HG03460 (cell line): ENCODE measurements around the gene CD300E.

ENCODE experiments used
- ATAC-seq: cut with Tn5 transposase; IDR thresholded peaks from one replicate; pipeline ENCODE4 v1.9.1; 2021; ENCODE audit not compliant: unreplicated experiment

The CD300E gene

DNA sequence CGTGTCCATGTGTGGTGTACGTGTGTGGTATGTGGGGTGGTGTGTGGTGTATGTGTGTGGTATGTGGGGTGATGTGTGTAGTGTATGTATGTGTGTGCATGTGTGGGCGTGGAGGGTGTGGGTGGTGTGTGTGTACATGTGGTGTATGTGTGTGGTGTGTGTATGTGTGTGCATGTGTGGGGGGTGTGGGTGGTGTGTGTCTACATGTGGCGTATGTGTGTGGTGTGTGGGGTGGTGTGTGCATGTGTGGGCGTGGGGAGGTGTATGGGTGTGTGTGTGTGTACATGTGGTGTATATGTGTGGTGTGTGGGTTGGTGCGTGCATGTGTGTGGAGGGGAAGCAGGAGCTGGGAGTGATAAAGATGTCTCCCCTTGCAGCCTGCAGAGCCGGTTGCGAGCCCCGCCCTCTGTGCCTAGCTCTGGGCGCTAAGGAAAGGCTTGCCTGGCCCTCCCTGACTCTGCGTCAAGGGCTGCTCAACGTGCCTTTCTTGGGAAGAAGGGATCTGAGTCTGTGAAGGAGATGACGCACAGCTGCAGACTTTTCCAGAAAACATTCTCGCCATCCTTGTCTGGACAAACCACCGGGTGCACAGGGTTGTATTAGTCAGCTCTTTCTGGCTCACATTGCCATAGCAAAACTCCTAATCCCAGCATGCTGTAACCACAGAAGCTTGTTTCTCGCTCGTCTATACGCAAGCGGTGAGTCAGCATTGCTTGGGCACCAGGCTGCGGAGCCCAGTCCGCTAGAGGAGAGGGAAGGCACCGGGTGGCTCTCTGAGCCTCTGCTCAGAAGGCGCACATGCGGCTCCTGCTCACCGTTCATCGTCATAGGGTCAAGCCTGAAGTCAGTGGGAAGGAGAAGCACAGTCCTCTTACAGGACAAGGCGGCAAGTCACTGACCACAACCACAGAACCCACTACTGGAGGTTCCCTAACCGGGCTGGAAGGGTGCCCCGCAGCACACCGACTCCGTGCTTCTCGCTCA, 54.2 kb downstream of the CD300E start:
- no peak for ATAC-seq

DNA sequence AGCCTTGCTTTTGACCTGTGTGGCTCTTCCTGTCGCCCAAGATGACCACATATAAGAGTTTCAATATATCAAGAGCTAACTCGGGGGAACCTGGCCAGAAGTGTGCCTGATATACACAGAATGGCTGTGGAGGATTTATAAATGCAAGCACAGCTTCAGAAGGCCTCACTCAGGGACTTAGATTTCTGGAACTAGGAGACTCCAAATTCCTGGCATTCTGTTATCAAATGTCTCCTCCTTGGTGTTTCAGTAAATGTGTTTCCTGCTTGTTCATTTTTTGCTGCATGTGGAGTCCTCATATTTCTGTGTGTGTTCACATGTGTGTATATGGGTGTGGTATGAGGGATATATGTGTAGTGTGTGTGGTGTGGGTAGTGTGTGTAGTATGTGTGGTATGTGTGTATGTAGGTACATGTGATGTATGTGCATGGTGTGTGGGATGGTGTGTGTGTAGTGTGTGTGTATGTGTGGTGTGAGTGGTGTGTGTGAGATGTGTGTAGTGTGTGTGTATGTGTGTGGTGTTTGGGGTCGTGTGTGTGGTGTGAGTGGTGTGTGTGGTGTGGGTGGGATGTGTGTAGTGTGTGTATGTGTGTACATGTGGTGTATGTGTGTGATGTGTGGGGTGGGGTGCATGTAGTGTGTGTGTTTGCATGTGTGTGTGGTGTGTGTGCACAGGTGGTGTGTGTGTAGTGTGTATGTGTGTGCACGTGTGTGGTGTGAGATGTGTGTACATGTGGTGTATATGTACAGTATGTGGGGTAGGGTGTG, 55.2 kb downstream of the CD300E start:
- ATAC-seq: no peak

DNA sequence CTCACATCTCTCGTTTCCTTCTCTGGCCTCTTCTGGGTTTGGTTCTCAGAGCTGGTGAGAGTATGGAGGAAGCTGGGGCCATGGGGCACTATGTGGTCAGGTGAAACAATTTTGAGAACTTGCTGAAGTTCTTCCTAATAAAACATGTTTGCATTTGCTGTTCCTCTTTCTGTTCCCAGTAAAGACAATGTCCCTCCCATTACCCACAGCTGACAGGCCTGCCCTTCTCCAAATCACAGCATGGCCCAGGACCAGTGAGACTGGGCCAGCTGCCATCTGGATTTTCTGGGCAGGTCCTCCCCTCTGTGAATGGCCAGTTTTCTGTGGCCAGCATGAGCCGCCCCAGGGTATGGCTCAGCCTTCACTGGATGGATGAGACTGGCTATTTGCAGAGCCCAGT, 56.1 kb downstream of the CD300E start, which contains the start of gene CD300H:
TSS of gene CD300H (minus strand) at position 113 of the 400 bp plus-strand sequence.
- no peak for ATAC-seq

DNA sequence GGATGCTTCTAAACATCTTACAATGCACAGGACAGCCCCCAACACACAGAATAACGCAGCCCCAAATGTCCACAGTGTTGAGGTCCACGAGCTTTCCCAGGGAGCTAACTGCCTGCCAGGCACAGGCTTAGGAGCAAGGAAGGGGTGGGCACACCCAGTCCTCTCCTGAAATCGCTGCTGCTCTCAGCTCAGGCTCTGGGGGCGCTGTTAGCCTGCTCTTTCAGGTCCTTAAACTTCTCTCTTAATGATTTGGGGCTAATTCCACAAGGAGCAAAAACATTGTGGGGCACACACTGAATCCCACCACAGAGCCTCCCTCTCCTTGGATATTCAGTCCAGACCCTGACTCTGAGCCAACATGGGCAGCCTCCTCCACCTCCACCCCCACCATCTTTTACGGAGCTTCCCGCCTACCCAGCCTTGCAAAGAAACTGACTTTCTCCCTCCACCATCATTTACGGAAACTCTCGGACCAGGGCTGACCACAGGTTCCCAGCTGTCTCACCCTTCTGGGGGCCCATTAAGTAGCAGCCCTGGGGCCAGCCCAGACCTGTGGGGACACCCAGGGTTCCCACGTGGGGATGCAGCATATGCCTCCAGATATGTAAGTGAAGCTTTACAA, 57.3 kb downstream of the CD300E start:
- ATAC-seq: no peak

DNA sequence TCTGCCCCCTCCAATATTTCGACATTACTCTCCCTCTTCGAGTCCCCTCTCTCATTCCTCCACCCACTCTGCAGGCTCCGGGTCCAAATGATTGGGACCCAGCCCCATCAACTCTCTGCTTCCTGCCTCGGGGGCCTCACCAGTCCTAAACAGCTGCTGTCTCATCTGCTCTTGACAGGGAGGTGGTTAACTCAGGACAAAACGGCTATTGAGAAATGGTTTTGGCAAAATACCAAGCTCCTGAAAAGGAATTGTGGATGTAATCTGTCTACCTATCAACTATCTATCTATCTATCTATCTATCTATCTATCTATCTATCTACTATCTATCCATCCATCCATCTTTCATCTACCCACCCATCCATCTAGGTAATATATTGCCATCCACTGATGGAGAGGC, 58.4 kb downstream of the CD300E start:
- ATAC-seq: no peak

DNA sequence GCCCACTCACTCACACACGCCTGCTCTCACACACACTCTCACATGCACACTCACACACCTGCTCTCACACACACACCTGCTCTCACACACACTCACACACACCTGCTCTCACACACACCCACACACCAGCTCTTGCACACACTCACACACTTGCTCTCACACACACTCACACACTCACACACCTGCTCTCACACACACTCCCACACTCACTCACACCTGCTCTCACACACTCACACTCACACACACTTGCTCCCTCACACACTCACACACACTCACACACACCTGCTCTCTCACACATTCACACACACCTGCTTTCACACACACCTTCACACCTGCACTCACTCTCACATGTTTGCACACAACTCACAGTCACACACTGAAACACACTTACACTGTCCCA, 60.2 kb downstream of the CD300E start:
- ATAC-seq: no peak

DNA sequence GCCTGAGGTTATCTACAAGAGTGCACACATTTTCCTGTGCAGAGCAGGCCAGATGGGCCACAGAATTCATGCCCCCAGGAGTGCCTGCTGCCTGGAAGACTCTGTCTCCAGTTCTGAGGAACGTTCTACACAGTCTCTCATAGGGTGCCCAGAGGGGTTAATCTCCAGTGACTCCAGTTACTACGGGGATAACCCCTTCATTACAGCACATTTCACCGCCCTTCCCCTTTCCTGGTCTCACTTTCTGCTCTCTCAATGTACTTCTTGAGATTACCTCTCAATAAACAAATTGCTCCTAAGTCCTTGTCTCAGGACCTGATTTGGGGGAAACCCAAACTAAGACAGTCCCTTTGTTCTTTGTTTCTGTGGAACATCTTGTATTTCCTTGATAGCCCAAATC, 62.0 kb downstream of the CD300E start:
- ATAC-seq: no peak
